ENCODE measurements around the gene SEMA4D.

SEMA4D gene

DNA sequence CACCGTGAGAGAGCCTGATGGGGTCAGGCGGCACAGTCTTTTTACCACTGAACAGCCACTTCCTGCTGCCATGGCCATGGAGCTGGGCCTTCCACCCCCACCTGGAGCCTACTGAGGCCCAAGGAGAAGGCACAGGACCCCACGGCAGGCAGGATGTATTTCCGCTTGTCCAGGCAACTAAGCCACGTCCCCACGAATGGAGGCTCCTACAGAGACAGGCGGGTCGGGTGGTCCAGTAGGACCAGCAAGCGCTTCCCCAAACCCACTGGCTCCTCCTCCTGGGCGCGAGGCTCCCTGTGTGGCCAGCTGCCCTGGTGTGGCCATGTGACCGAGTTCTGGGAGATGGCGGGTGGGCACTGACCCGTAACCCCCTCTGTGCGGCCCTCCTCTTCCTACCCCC is 113.1 kb downstream of the SEMA4D start:
- DNase-seq (ENCODE audit: low read depth, low spot score) = no peak
- POLR2A ChIA-PET = no interaction called here
- H3K4me3 ChIP-seq (ENCODE audit: low read depth, low read length) = no peak overlapping the region
- TF ChIP-seq, protein P1, sequence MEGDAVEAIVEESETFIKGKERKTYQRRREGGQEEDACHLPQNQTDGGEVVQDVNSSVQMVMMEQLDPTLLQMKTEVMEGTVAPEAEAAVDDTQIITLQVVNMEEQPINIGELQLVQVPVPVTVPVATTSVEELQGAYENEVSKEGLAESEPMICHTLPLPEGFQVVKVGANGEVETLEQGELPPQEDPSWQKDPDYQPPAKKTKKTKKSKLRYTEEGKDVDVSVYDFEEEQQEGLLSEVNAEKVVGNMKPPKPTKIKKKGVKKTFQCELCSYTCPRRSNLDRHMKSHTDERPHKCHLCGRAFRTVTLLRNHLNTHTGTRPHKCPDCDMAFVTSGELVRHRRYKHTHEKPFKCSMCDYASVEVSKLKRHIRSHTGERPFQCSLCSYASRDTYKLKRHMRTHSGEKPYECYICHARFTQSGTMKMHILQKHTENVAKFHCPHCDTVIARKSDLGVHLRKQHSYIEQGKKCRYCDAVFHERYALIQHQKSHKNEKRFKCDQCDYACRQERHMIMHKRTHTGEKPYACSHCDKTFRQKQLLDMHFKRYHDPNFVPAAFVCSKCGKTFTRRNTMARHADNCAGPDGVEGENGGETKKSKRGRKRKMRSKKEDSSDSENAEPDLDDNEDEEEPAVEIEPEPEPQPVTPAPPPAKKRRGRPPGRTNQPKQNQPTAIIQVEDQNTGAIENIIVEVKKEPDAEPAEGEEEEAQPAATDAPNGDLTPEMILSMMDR (IDR thresholded peaks at IDR 0.05; ENCODE audit: insufficient read depth, low read length, missing control alignments) = no peak
- CTCF ChIA-PET = no interaction called here

DNA sequence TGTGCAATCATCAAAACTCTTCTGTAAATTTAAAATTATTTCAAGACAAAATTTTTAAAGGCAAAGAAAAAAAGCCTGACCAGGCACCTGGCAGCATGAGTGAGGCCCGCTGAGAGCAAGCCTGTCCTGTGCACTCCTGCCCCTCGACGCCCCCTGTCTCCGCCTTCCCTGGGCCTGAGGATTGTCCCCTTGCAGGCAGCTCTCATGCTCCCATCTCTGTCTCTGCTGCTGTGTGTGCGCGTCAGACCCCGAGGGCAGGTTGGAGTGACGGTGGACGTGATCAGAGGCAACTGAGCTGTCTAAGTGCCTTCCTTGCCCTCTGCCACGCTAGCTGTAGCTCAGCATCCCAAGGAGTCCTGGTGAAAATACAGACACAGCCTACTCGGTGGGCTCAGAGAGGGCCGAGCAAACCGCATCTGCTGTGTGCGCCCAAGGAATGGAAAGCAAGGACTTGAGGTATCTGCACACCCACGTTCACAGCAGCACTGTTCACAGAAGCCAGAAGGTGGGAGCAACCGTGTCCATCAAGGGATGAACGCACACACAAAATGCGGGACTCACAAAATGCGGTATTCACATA is 114.1 kb downstream of the SEMA4D start:
- H3K4me3 ChIP-seq (ENCODE audit: low read depth, low read length) = no peak overlapping the region
- POLR2A ChIA-PET = no interaction called here
- CTCF ChIA-PET = no interaction called here
- no peak for DNase-seq (ENCODE audit: low read depth, low spot score)
- TF ChIP-seq, protein P1 (IDR thresholded peaks at IDR 0.05; ENCODE audit: insufficient read depth, low read length, missing control alignments) = no peak

DNA sequence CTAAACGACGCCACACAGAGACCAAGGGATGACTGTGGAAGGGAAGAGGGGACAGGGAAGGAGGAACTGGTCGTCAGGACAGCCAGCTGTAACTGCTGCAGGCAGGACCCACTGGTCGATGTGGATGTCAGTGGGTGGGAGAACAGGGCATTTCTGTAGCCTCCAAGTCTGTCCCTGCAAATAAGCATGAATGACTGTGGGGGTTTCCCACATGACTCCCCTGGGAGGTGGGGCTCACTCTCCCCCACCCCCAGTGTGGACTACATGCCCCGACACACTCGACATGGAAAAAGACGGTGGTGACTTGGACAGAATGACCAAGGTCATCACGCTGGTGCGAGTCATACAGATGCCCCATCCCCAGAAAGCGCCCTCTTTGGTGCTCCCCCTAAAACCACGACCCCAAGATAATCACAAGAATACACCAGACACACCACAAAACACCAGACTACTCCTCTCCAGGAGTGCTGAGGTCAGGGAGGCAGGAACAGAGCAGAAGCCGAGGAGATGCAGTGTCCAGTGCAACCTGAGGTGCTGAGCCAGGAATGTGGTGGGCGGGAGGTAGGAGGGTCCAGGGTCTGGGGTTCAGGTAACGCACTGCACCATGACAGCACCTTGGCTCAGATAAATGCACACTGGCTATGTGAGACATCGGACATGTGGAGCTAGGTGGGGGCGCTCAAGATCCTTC is 114.7 kb downstream of the SEMA4D start:
- TF ChIP-seq, protein P1 (IDR thresholded peaks at IDR 0.05; ENCODE audit: insufficient read depth, low read length, missing control alignments) = no peak
- no peak for DNase-seq (ENCODE audit: low read depth, low spot score)
- ChIA-PET CTCF (interaction anchor here (1.3 kb wide), 1 partner anchor 166 kb away, joined by 3 read pairs; no protein-coding TSS in a partner anchor), POLR2A (no interaction called here)
- H3K4me3 ChIP-seq (ENCODE audit: low read depth, low read length) = no peak overlapping the region

DNA sequence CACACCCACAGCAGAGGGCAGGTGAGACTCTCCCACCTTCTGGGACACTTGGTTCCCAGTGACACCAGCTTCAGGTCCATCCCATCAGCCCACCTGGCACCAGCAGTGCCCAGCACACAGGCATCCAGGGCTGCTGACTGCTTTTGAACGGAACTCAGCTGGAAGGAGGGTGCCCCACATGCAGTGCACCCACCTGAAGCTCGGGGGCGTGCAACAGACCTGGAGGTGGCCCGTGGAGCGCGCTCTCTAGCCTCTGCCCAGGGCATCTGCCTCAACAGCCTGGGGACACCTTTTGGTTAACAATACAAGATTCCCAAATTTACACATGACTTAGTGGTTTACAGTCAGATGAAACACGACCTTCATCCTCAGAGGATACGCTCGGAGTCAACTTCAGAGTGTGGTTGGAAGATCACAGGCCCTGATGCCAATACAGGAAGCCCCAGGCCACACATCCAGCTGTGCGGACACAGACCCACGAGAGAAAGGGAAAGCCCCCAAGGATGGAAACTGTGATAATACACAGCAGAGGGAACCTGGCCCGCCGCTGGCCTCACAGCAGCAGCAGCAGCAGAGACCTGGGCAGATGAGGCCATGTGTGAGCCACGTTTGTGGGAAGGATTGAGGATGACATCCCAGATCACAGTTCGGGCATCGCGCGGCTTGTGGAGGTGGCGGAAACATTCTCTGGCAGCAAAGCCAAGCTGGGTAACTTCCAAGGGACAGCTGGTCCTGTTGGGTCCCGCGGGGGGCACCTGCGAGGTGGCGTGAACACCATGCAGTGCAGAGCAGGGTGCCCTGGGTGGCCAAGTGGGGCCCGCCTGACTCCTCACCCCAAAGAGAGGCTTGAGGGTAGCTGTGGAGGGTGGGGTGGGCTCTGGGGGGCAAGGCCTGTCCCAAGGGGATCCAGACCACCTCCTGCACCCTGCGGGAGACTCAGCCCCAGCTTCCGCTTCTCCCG is 115.6 kb downstream of the SEMA4D start:
- TF ChIP-seq, protein P1 (IDR thresholded peaks at IDR 0.05; ENCODE audit: insufficient read depth, low read length, missing control alignments) = no peak
- POLR2A ChIA-PET = no interaction called here
- DNase-seq (ENCODE audit: low read depth, low spot score) = no peak
- no peak overlapping the region for H3K4me3 ChIP-seq (ENCODE audit: low read depth, low read length)
- CTCF ChIA-PET = interaction anchor here (1.3 kb wide), 1 partner anchor 167 kb away, joined by 3 read pairs; no protein-coding TSS in a partner anchor

DNA sequence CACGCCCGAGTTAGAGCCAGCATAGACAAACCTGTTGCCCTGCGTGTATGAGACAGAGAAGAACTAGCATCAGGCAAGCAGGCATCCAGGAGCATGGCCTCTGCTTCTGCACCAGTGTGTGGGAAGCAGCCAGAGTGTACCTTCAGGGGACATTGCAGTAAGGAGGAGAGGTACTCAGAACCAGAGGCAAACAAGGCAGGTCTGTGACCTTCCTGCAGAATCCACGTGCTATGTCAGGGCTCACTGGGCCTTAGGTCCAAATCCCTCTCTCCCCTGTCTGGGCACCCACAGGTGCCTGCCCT is 116.7 kb downstream of the SEMA4D start:
- no peak for DNase-seq (ENCODE audit: low read depth, low spot score)
- ChIA-PET POLR2A (no interaction called here), CTCF (no interaction called here)
- TF ChIP-seq, protein P1 (IDR thresholded peaks at IDR 0.05; ENCODE audit: insufficient read depth, low read length, missing control alignments) = no peak
- no peak overlapping the region for H3K4me3 ChIP-seq (ENCODE audit: low read depth, low read length)
